A549 (cell line): Measurements from ENCODE around the gene UBE2E1. TPM values are rescaled to one million over a fixed set of nuclear protein-coding genes. Genes with fewer than 3 reads are reported as not detected.
"Not testable (repeated sequence)": the region's sequence is repeated elsewhere in the genome, so short reads cannot be mapped to it uniquely, and the experiment has no call there.

Experiments used
- ATAC-seq, 2 experiments: fragments of 200-7000 bp in 1 of 2; fragments of >200 bp in 1 of 2; cut with Nextera tagmentation in 1 of 2; cut with Tn5 transposase in 1 of 2; 3 replicates each; pipeline versions ENCODE4 v1.8.0 to v1.9.1; 2018 to 2020; ENCODE audit warnings: mild to moderate bottlenecking in 1 of 2, moderate library complexity in 1 of 2
- CTCF ChIA-PET: fragments of 300-600 bp; sonication (Branson Sonifier 250); formaldehyde crosslinking; extraction: SDS; loops from one replicate; lab custom pipeline; 2021; ENCODE audit warnings: antibody characterized with exemption, inconsistent platforms; lab: Yijun Ruan, JAX
- POLR2A ChIA-PET: fragments of 350-600 bp; formaldehyde crosslinking; extraction: SDS; loops from one replicate; lab custom pipeline; 2021; ENCODE audit warnings: antibody characterized with exemption, inconsistent platforms; lab: Yijun Ruan, JAX
- DNase-seq, 2 experiments: peaks; one replicate each; pipeline versions ENCODE4 v3.0.0 to v3.0.0-alpha.2; 2011 to 2016; ENCODE audit warnings: low read depth in 1 of 2, low spot score in 1 of 2
- FAIRE-seq: peaks from 2 replicates; lab custom pipeline; 2011; peaks lifted over from hg19 to GRCh38; lab: Jason Lieb, UNC
- H3K27ac ChIP-seq, 2 experiments: fragments of >200 bp; sonication (Bioruptor Twin); formaldehyde crosslinking; 3 replicates each; pipeline ENCODE4 v1.5.1; 2016 to 2017
- H3K4me1 ChIP-seq: fragments of >200 bp; sonication (Bioruptor Twin); formaldehyde crosslinking; 3 replicates; pipeline ENCODE4 v1.6.1; 2016
- H3K4me2 ChIP-seq: fragments of >200 bp; sonication (Bioruptor Twin); formaldehyde crosslinking; 3 replicates; pipeline ENCODE4 v1.6.1; 2016
- H3K4me3 ChIP-seq: fragments of >200 bp; sonication (Bioruptor Twin); formaldehyde crosslinking; 3 replicates; pipeline ENCODE4 v1.5.1; 2016
- H3K9me3 ChIP-seq: fragments of >200 bp; sonication (Bioruptor Twin); formaldehyde crosslinking; 3 replicates; pipeline ENCODE4 v1.6.1; 2016
- EHF ChIP-seq: fragments of 250-450 bp; sonication (Bioruptor Pico); IDR thresholded peaks from 2 replicates; pipeline ENCODE4 v1.5.0; 2020; ENCODE audit warnings: mild to moderate bottlenecking
- EHMT2 ChIP-seq: fragments of 200-600 bp; sonication (generic); IDR thresholded peaks from 2 replicates; pipeline ENCODE4 v1.6.1; 2016; ENCODE audit warnings: antibody characterized with exemption, low read depth, mild to moderate bottlenecking, moderate library complexity
- FOSL2 ChIP-seq, 2 experiments: fragments of 450-650 bp in 1 of 2; fragments of >200 bp in 1 of 2; sonication (Bioruptor Twin) in 1 of 2; formaldehyde crosslinking; IDR thresholded peaks; 2 replicates each; pipeline versions ENCODE4 v1.5.0 to v1.6.1; 2016 to 2020; ENCODE audit warnings: mild to moderate bottlenecking in 1 of 2, moderate library complexity in 1 of 2
- FOXS1 ChIP-seq: fragments of 250-450 bp; sonication (Bioruptor Pico); IDR thresholded peaks from 2 replicates; pipeline ENCODE4 v1.5.0; 2020; ENCODE audit warnings: mild to moderate bottlenecking, moderate library complexity
- HDAC2 ChIP-seq: fragments of 200-600 bp; sonication (generic); IDR thresholded peaks from 2 replicates; pipeline ENCODE4 v1.6.1; 2016
- HOXA7 ChIP-seq: fragments of 250-450 bp; sonication (Bioruptor Pico); IDR thresholded peaks from 2 replicates; pipeline ENCODE4 v1.5.0; 2020; ENCODE audit warnings: mild to moderate bottlenecking, moderate library complexity
- JUNB ChIP-seq: fragments of >200 bp; sonication (Bioruptor Twin); formaldehyde crosslinking; IDR thresholded peaks from 2 replicates; pipeline ENCODE4 v1.6.1; 2016
- MAFK ChIP-seq: fragments of 450-650 bp; IDR thresholded peaks from 2 replicates; pipeline ENCODE4 v1.6.1; 2014; ENCODE audit not compliant: partially characterized antibody
- MYC ChIP-seq: IDR thresholded peaks from 2 replicates; pipeline ENCODE4 v1.6.1; 2012; ENCODE audit warnings: mild to moderate bottlenecking, inconsistent platforms, low read length, improper control_type of control experiment, borderline replicate concordance
- NFE2L2 ChIP-seq: fragments of 150-350 bp; conservative IDR thresholded peaks from 2 replicates; pipeline ENCODE4 v1.6.1; 2014; ENCODE audit warnings: low read length
- POLR2A ChIP-seq: IDR thresholded peaks from 2 replicates; pipeline ENCODE4 v1.6.1; 2012; ENCODE audit warnings: mild to moderate bottlenecking, low read length
- RAD21 ChIP-seq, 2 experiments: fragments of >200 bp in 1 of 2; sonication (Bioruptor Twin) in 1 of 2; formaldehyde crosslinking in 1 of 2; IDR thresholded peaks in 1 of 2; conservative IDR thresholded peaks in 1 of 2; 2 replicates in 1 of 2; 3 replicates in 1 of 2; pipeline ENCODE4 v1.6.1; 2012 to 2018; ENCODE audit warnings: inconsistent platforms in 1 of 2
- RARB ChIP-seq: fragments of 250-450 bp; sonication (Bioruptor Pico); IDR thresholded peaks from 2 replicates; pipeline ENCODE4 v1.8.0; 2021; ENCODE audit warnings: mild to moderate bottlenecking, moderate library complexity
- SREBF2 ChIP-seq: fragments of 450-650 bp; IDR thresholded peaks from 2 replicates; pipeline ENCODE4 v1.6.1; 2014; ENCODE audit warnings: mild to moderate bottlenecking, moderate library complexity
- TFCP2L1 ChIP-seq: fragments of 250-450 bp; sonication (Bioruptor Pico); IDR thresholded peaks from 2 replicates; pipeline ENCODE4 v1.5.0; 2021; ENCODE audit warnings: mild to moderate bottlenecking
- TP53 ChIP-seq: fragments of 250-450 bp; sonication (Bioruptor Pico); IDR thresholded peaks from 2 replicates; pipeline ENCODE4 v1.5.0; 2021; ENCODE audit warnings: mild to moderate bottlenecking, moderate library complexity
- ZFP36 ChIP-seq: fragments of 450-650 bp; IDR thresholded peaks from 2 replicates; pipeline ENCODE4 v1.6.1; 2014; ENCODE audit warnings: borderline replicate concordance; ENCODE audit not compliant: partially characterized antibody
- WGBS: methylation state at CpG from one replicate; pipeline ENCODE4 v1.1.6; 2017; ENCODE audit errors: missing lambda C conversion rate; 5-methylcytosine and 5-hydroxymethylcytosine counted together
- polyA plus RNA-seq, 4 experiments: library from polyadenylated mRNA; depleted of rRNA in 3 of 4; stranded (reverse); fragments of >200 nt; fragmentation: RNase III in 1 of 4; extraction: RNeasy Plus Mini Kit Qiagen cat#74134 plus additional on column Dnase treatment in 1 of 4; gene quantifications; 2 replicates in 3 of 4; 3 replicates in 1 of 4; pipeline ENCODE4 v1.2.3, GENCODE V29; 2011 to 2017
- TF ChIP-seq, protein P1 (sequence below): fragments of 150-350 bp; IDR thresholded peaks from 2 replicates; pipeline ENCODE4 v1.6.1; 2014; ENCODE audit warnings: low read depth, mild to moderate bottlenecking, low read length
- TF ChIP-seq, protein P2 (sequence below): fragments of 450-650 bp; IDR thresholded peaks from 2 replicates; pipeline ENCODE4 v1.6.1; 2014; ENCODE audit warnings: antibody characterized with exemption
- TF ChIP-seq, protein P3 (sequence below): fragments of >200 bp; sonication (Bioruptor Twin); formaldehyde crosslinking; IDR thresholded peaks from 3 replicates; pipeline ENCODE4 v1.6.1; 2016
- TF ChIP-seq, protein P4 (sequence below): fragments of >200 bp; sonication (Bioruptor Twin); formaldehyde crosslinking; IDR thresholded peaks from 2 replicates; pipeline ENCODE4 v1.6.1; 2016

The UBE2E1 gene
- polyA plus RNA-seq, 2 of the 4 experiments (the other 2 are of a cell fraction) = 151 to 198 TPM

DNA sequence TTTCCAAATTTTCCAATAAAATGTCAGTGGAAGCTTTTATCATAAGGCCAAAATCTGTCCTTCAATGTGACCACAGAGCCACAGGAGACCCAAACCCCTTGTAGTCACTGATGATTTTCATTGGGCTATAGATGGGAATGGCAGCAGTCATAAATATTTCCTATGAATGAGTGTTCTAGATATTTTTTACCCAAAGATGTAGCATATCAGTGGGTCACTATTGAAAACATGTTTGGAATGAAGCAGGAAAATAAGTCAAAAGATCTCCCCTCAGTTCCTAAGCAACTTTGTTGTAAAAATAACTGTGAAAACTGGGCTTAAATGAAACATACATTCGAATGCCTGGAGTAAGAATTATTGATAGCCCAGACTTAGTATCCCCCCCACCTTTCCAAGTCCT lies 62.1 kb downstream of the UBE2E1 start:
- ATAC-seq = no peak
- Histone ChIP-seq H3K9me3 (no peaks in the 10 kb centered on the region), H3K4me3 (no peak overlapping the region), H3K4me1 (peaks cover 23% of the 10 kb centered on the region), H3K27ac (no peak overlapping the region), H3K4me2 (no peak overlapping the region)
- WGBS = 88% methylated on average over 1 of the region's 1 CpG
- ChIA-PET CTCF (no interaction called here), POLR2A (no interaction called here)
- FAIRE-seq = no peak
- TF ChIP-seq ZFP36 = no peak
- TF ChIP-seq, protein P1, sequence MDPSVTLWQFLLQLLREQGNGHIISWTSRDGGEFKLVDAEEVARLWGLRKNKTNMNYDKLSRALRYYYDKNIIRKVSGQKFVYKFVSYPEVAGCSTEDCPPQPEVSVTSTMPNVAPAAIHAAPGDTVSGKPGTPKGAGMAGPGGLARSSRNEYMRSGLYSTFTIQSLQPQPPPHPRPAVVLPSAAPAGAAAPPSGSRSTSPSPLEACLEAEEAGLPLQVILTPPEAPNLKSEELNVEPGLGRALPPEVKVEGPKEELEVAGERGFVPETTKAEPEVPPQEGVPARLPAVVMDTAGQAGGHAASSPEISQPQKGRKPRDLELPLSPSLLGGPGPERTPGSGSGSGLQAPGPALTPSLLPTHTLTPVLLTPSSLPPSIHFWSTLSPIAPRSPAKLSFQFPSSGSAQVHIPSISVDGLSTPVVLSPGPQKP = no peak
- TF ChIP-seq, protein P2, sequence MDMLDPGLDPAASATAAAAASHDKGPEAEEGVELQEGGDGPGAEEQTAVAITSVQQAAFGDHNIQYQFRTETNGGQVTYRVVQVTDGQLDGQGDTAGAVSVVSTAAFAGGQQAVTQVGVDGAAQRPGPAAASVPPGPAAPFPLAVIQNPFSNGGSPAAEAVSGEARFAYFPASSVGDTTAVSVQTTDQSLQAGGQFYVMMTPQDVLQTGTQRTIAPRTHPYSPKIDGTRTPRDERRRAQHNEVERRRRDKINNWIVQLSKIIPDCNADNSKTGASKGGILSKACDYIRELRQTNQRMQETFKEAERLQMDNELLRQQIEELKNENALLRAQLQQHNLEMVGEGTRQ = no peak
- no peak for TF ChIP-seq FOSL2 (IDR thresholded peaks at IDR 0.05)
- TF ChIP-seq FOSL2 (CRISPR knock-in tag; IDR thresholded peaks at IDR 0.05) = no peak
- TF ChIP-seq TFCP2L1 (CRISPR knock-in tag) = no peak
- TF ChIP-seq MAFK = no peak
- no peak for TF ChIP-seq EHF
- no peak for TF ChIP-seq HDAC2
- DNase-seq = no peak

DNA sequence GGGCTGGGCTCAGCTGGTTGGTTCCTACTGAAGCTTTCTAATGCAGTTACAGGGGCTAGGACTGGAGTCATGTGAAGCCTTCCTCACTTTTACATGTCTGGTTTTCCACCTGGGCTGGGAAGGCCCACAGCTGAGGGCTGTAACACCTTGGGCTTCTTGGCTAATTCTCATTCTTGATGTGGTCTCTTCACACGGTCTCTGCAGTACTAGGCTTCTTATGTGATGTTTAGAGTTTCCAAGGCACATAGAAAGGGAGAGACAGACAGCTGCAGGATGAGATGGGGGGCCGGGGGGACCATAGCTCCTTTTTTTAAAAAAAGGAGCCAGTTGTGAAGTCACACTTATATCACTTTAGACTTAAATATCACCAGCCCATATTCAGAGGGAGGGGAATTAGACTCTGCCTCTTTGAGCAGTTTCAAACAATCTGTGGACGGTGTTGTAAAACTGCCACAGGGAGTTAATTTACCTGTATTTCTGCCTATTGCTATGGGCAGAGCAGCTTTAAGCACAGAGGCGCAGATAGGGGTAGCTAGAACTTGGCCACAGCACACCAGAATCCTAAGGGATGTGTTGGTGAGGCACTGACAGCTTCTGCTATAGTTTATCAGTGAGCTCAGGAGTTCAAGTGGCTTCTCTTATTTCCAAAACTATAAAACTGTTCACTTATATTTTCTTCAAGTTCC lies 64.4 kb downstream of the UBE2E1 start:
- CTCF ChIA-PET = interaction anchor here (0.7 to 1.2 kb wide), 3 partner anchors 9 to 12 kb away, joined by 3 to 4 read pairs (median 4); no protein-coding TSS in a partner anchor
- no peak for FAIRE-seq
- 93% methylated on average over 4 of the region's 4 CpGs for WGBS
- Histone ChIP-seq H3K4me1 (peaks cover 37% of the 10 kb centered on the region), H3K9me3 (no peaks in the 10 kb centered on the region), H3K27ac (no peak overlapping the region)
- POLR2A ChIA-PET = interaction anchor here (0.5 to 1.2 kb wide), 2 partner anchors 16 to 47 kb away, joined by 3 to 4 read pairs; partner anchors contain the start of genes NKIRAS1 and RPL15
- no peak for DNase-seq
- no peak for ATAC-seq
- TF ChIP-seq EHMT2 = no peak
- no peak for TF ChIP-seq JUNB
- no peak for TF ChIP-seq TP53 (CRISPR knock-in tag)
- TF ChIP-seq SREBF2 = no peak
- no peak for TF ChIP-seq MYC
- TF ChIP-seq POLR2A = no peak
- TF ChIP-seq FOXS1 (CRISPR knock-in tag) = no peak
- TF ChIP-seq HOXA7 = no peak
- no peak for TF ChIP-seq RARB (CRISPR knock-in tag)
- TF ChIP-seq RAD21 (conservative IDR thresholded peaks at IDR 0.05 in 1 of 2, IDR thresholded peaks at IDR 0.05 in 1 of 2) = no peak
- TF ChIP-seq NFE2L2 = no peak
- no peak for TF ChIP-seq FOSL2 (IDR thresholded peaks at IDR 0.05)
- TF ChIP-seq FOSL2 (CRISPR knock-in tag; IDR thresholded peaks at IDR 0.05) = no peak
- TF ChIP-seq, protein P3, sequence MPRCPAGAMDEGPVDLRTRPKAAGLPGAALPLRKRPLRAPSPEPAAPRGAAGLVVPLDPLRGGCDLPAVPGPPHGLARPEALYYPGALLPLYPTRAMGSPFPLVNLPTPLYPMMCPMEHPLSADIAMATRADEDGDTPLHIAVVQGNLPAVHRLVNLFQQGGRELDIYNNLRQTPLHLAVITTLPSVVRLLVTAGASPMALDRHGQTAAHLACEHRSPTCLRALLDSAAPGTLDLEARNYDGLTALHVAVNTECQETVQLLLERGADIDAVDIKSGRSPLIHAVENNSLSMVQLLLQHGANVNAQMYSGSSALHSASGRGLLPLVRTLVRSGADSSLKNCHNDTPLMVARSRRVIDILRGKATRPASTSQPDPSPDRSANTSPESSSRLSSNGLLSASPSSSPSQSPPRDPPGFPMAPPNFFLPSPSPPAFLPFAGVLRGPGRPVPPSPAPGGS = no peak
- TF ChIP-seq, protein P4, sequence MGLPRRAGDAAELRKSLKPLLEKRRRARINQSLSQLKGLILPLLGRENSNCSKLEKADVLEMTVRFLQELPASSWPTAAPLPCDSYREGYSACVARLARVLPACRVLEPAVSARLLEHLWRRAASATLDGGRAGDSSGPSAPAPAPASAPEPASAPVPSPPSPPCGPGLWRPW = no peak
- TF ChIP-seq, all 56 proteins: peak for 0
- H3K4me2 ChIP-seq = no peak overlapping the region
- H3K4me3 ChIP-seq = no peak overlapping the region

DNA sequence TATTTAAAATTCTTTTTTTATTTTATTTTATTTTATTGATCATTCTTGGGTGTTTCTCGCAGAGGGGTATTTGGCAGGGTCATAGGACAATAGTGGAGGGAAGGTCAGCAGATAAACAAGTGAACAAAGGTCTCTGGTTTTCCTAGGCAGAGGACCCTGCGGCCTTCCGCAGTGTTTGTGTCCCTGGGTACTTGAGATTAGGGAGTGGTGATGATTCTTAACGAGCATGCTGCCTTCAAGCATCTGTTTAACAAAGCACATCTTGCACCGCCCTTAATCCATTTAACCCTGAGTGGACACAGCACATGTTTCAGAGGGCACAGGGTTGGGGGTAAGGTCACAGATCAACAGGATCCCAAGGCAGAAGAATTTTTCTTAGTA lies 64.9 kb downstream of the UBE2E1 start:
- DNase-seq, H3K4me2 ChIP-seq, H3K27ac ChIP-seq, CTCF ChIA-PET, ATAC-seq, FAIRE-seq, H3K4me3 ChIP-seq, H3K9me3 ChIP-seq: not testable (repeated sequence)
- POLR2A ChIA-PET = interaction anchor here (1.2 kb wide), 1 partner anchor 46 kb away, joined by 4 read pairs; the partner anchor contains the start of genes NKIRAS1 and RPL15
- peaks cover 39% of the 10 kb centered on the region for H3K4me1 ChIP-seq
- WGBS = 95% methylated on average over 1 of the region's 5 CpGs

DNA sequence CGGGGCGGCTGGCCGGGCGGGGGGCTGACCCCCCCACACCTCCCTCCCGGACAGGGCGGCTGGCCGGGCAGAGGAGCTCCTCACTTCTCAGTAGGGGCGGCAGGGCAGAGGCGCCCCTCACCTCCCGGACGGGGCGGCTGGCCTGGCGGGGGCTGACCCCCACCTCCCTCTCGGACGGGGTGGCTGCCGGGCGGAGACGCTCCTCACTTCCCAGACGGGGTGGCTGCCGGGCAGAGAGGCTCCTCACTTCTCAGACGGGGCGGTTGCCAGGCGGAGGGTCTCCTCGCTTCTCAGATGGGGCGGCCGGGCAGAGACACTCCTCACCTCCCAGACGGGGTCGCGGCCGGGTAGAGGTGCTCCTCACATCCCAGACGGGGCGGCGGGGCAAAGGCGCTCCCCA lies 65.6 kb downstream of the UBE2E1 start:
- H3K9me3 ChIP-seq, DNase-seq, H3K27ac ChIP-seq, POLR2A ChIA-PET, ATAC-seq, FAIRE-seq, CTCF ChIA-PET, H3K4me3 ChIP-seq, H3K4me2 ChIP-seq: not testable (repeated sequence)
- H3K4me1 ChIP-seq = peaks cover 38% of the 10 kb centered on the region
- 100% methylated on average over 4 of the region's 34 CpGs for WGBS
